Prostate gland (tissue), 2 donors: ENCODE measurements around the gene MRTFB.

Source experiments
- CTCF ChIP-seq, 4 experiments: fragments of 200-600 bp in 2 of 4; fragments of 450-650 bp in 2 of 4; sonication (generic) in 2 of 4; IDR thresholded peaks; 1 replicate in 3 of 4; 2 replicates in 1 of 4; pipeline ENCODE4 v1.5.1; 2016 to 2019; ENCODE audit warnings: antibody characterized with exemption in 4 of 4, mild to moderate bottlenecking in 2 of 4, moderate library complexity in 2 of 4
- POLR2A ChIP-seq: fragments of 450-650 bp; IDR thresholded peaks from one replicate; pipeline ENCODE4 v1.6.1; 2016; ENCODE audit warnings: antibody characterized with exemption, mild to moderate bottlenecking

- TF ChIP-seq CTCF (IDR thresholded peaks at IDR 0.05): no peak
- no peak for TF ChIP-seq POLR2A
These were observed 13.2 kb upstream of the MRTFB start for GRCh38 chr16:14057878-14058382.
